ENCODE data around the gene SSRP1.
"Not testable (repeated sequence)": the region's sequence is repeated elsewhere in the genome, so short reads cannot be mapped to it uniquely, and the experiment has no call there.

The SSRP1 gene

DNA sequence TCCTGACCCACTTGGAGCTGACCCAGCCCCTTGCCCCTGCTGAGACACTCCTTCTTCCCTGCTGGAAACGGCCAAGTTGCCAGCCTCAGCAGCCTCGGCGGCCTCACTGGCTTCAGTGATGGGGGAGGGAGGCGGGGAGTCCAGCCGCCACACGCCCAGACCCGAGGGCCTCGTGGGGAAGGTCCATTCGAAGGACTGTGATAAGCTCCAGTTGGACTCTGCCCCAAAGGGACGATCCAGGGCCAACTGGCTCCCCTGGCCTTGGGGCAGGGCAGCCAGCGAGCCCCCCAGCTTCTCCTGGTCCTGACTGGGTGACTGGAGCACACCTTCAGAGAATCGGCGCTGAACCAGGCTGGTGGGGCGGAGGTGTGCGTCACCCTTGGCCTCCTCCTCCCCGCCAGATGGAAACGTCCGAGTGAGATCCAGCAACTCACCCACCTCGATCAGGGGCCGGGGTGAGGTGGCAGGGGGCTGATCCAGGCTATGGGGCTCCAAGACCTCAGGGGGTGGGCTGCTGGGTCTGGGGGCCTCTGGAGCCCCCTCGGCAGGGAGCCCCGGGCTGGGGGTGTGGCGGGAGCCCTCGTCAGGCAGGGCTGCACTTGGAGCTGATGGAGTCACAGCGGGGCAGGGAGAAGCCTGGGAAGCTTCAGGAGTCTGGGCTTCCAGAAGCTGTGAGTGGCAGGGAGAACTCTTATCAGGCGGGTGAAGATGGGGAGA lies 22.5 kb downstream of the SSRP1 start:
- DNase-seq = no peak

DNA sequence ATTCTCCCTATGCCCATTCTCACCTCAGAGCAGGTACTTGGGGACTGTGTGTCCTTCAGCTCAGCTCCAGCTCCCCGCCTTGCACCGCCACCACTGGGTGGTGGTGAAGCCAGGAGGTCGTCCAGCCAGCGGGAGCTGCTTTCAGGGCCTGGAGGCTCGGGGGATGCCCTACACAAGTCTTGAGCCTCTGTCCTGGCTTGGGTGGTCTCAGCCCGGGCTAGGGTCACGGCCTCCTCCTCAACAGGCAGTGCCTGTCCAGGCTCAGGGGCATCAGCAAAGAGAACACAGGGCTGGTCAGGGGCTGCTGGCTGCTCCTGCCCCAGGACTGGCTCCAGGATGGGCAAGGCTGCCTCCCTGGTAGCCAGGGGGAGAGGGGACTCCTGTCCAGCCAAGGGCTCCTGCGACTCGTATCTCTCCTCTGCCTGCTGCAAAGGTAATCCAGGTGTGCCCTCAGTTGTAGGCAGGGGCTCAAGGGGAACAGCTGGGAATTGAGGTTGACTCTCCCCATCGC lies 23.1 kb downstream of the SSRP1 start:
- no peak for DNase-seq

DNA sequence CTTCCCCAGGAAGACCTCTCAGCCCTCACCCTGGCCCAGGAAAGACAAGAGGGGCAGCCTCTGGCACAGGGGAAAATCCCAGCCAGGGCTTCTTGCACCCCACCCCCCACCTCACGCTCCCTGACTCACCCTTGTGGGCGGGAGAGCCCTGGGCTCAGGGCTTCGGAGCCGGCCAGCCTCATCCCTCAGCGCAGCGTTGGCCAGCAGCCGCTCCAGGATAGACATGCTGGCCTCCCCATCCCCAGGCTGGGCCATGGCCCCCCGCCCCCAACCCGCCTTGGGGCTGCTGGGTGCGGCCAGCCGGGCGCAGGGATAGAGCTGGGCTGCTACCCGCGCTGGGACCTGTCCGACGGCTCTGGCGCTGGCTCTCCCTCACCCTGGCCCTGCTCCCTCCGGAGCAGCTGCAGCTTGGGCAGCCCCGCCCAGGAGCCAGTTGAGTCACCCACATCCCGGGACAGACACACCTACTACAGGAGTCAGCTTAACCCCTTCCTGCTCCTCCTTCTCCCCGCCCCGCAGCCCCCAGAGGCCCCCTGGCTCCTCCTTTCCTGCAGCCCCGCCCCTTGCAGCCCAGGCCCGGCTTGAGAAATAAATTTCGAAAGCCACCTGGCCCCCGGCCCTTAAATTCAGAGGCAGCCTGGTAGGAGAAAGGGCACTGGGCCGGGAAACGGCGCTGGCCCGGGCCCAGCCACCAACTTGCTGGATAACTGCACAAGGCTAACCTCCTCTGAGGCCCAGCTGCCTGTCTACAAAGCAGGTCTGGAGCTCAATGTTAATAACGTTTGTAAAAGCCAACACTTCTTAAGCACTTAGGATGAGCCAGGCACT lies 24.4 kb downstream of the SSRP1 start:
- DNase-seq = no peak

DNA sequence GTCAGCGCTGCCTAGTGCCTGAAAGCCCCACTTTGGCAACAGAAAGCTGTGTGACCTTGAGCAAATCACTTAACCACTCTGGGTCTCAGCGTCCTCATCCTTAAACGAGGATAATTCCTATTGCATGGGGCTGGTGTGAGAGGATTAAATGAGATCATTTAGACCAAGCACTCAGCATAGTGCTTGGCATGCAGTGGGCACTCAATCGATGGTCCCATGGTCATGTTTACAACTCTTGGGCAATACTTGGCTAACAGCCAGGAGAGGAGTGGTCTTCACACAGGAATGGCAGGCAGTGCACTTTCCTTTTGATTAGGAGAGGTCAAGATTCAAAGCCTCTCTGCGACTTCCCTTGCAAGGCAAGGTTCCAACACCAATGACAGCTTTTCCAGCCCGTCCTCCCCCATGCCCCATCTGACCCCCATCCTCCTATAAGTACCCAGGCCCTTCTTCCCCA lies 25.0 kb downstream of the SSRP1 start:
- DNase-seq = no peak

DNA sequence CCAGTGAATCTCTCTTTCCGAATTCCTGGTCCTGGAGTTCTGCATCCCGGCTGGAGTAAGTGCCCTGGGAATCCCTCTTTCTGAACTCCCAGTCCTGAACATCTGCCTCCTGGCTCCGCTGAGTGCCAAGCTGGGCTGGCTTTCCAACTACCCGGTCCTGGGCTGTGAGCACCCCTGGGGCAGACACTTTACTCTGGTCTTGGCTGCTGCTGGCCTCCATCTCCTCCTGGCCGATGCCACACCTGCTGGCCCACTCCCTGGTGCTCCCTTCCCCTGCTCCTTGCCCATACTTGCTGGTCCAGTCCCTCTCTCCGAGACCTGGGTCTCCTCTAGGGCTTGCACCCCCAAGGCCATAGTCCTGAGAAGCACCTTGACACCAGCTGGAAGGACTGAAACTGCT lies 25.6 kb downstream of the SSRP1 start:
- DNase-seq = no peak

DNA sequence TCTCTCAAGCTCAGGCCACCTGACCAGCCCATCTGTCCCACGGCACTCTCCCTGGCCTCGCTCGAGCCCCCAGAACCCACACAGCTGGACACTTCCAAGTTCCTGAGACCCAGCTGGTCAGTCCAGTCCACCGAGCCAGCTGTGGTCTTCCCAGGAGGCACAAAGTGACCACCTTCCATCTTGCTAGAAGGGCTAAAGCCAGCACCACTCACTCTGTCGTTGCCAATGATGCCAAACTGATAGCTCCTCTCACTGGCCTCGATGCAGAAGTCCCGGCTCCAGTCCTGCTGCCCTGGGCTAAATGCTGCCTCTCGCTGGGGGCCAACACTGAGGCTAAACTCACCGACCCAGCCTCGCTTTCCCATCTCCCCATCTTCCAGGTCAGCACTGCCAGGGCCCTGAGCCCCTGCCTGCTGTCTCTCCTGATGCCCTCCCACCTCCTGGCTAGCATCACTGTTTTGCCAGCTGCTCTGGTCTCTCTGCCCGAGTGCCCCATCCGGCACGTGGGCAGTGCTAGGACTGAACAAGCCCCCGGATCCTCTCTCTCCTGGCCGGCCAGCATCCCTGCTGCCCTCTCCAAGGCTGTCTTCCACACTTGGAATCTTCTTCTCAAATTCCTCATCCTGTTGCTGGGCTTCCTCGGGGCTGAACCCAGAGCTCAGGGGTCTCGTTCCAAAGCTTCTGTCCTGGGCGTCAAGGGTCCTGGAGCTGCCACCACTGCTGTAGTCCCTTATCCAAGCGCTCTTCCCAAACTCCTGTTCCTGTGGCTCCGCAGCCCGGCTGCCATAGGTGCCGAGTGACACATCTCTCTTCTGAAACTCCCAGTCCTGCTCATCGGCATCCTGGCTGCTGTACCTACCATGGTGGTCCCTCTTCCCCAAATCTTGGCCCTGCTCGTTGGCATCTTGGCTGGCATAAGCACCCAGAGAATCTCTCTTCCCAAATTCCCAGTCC lies 26.3 kb downstream of the SSRP1 start:
- DNase-seq = no peak

DNA sequence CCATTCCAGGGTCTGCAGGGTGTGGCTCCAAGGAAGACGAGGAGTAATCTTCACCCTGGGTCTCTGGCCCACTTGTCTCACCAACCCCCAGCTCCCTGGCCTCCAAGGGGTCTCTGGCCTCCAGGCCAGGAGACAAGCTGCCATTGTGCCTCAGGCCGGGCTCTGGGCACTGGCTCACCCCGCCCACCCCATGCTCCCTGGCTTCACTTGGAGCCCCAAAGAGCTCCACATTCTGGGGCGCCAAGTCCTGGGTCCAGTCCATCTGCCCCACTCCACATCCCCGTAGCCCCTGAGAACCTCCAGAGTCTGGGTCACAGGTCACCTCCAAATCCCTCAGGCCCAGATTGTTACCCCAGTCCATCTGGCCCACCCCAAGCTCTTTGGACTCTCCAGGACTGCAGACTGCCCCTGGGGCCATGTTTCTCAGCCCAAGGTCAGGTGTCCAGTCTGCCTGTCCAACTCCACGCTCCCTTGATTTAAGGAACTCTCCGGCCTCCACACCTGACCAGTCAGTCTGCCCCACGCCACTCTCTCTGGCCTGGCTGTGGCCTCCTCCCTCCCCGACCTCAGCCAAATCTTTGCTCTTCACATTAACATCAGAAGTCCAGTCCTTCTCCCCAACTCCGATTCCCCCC lies 27.1 kb downstream of the SSRP1 start:
- DNase-seq = no peak

DNA sequence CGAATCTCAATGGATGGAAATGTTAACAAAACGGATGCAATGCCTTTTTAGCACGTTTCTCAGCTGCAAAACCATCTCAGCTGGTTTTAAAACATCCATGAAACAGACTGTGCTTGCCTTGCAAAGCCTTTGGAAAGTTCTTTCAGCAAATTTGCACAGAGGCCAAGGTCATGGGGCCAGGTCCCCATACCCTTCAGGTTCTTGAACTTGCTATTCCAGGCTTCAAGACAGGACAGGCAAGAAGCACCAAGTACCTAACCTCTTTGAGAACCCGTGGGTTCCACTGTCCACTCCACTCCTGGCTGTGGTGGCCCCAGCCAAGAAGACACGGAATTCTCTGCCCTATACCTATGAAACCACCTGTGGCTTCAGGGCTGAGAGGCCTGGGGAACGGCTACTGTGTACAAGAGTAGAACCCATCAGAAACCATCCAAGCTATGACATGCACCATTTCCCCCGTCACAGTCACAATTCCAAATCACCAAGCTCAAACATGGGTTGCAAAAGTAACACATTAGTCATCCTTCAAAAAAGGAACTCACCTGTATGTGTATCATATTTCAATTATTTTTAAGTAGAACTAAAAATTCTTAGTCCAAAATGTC lies 27.9 kb downstream of the SSRP1 start:
- DNase-seq = no peak

DNA sequence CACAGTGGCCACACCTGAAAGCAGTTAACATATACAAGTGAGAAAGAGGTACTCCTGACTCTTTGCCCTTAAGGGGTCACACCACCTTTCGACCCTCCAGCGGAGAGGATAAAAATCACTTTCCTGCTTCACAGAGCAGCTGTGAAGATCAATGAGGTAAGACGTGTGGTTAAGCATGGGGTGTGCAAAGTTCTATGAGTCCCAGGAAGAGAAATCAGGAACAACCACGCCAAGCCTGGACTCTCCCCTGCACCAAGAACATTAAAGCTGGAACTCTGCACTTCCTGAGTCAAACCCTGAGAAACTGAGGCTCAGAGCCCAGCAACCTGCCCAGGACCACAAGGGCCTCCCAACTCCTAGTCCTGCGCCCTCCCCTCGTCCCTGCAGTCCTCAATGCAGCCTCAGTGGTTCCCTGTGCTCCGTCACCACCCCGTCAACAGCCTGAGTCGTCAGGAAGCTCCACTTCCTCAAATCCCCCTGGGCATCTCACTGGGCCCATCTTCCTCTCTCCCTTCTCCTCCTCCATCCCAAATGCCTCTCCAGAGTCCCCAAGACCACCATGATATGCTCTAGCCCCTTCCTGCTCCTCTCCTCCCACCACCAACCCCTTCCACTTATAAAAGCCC lies 28.6 kb downstream of the SSRP1 start:
- DNase-seq = no peak

DNA sequence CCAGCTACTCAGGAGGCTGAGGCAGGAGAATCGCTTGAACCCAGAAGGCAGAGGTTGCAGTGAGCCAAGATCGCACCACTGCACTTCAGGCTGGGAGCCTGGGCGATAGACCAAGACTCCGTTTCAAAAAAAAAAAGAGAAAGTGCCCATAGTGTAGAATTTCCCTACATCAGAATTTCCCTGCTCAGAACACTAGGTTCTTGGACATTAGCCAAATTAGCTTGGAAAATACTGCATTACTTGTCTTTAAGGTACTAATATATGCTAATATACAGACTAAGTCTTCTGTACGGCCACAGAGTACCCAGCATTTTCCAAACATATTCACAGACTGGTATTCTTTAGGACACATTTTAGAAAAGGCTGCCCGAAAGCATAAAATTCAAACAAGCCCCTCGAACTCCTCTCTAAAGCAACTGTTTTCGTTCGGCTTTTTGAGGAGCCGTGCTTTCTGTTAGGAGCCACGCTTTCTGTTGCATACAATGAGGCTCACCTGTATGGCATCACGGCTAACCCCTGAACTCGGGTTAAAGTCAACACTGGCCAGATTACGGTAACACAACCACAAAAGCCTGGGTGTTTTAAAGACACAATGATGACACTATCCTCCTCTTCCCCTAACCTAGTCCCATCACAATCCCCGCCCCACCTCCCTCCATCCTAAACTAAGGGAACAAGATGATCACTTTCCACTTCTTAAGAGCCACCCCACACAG lies 29.4 kb downstream of the SSRP1 start:
- DNase-seq = no peak

DNA sequence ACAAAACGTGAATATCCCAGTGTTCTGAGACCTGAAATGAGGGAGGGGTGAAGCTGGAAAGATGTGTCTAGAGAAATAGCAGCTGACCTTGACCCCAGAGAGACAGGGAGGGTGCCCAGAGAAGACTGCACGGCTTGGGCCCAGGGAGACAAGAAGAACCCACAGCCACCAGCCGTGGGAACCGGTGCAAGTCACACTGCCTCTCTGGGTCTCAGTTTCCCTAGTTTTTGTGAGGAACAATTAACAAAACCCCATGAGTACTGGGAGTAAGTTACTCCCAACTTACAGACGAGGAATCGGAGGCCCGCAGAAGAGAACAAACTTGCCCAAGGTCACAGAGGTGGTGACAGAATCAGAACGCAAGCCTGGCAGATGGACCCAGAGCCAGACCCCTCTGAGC lies 30.2 kb downstream of the SSRP1 start:
- no peak for DNase-seq

DNA sequence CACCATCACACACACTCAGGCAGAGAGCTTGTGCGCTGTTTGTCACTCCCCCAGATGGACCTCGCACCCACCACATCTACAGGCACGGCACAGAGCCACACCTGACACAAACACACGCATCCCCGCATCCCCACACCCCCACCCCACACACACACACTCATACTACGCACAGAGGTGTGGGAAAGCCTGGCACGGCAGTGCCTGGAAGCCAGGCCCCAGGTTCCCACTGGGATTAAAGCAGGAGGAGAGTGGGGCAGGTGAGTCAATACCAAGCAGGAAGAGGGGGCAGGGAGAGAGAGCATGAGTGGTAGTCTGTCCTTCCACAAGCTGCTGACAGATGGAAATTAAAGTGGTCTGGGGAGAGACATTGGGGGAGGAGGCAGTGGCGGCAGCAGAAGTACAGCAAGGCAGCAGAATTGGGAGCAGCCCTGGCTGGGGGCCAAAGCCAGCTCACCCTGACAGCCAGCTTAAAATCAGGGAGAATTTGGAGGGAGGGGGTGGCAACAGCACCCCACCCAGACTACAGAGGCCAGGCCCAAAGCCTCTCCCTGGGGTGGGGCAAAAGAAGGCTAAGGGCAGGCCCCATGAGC lies 31.6 kb downstream of the SSRP1 start:
- no peak for DNase-seq

DNA sequence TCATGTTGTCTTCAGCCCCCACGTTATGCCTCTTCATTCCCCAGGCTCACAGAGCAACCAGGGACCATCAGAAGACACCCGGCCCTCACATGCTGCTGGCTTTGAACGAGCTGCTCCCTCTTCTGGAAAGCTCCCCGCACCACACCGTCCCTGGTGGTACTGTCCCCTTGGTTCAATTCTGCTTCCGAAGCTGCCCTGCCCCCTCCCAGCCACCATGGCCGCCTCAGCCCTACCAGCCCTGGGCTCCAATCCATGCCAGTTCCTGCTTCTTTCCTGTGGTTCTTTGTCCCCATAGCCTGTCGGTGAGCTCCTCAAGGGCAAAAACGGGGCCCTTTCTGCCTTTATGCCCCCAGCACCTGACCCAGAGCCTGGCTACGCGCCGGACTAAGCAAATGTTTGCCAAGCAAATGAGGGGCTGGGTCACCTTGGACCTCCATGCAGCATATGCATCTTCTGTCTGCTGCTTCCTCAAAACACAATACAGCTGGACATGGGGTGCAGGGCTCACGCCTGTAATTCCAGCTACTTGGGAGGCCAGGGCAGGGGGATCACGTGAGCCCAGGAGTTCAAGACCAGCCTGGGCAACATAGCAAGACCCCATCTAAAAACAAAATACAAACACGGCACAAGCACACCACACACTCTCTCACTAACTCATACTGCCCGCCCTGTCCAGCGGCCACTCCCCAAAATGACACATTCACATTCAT lies 32.3 kb downstream of the SSRP1 start:
- DNase-seq = no peak

DNA sequence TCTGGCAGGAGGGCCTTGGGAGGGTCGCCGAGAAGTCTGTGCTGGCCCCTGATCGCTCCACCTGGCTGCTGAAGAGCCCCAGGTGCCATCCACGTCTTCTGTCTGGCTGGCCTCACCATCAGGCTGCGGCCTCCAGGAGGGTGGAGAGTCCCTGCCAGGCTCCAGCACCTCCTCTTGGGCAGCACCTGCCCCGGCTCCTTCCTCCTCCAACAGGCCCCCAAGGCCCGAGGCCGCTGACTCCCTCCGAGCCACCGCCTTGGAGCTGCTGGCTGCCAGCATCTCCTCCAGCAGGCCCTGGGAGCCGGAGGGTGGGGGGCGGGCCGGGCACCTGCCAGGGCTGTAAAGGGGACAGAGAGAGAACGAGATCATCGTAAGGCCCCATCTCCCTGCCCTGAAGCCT lies 33.2 kb downstream of the SSRP1 start:
- no peak for DNase-seq

DNA sequence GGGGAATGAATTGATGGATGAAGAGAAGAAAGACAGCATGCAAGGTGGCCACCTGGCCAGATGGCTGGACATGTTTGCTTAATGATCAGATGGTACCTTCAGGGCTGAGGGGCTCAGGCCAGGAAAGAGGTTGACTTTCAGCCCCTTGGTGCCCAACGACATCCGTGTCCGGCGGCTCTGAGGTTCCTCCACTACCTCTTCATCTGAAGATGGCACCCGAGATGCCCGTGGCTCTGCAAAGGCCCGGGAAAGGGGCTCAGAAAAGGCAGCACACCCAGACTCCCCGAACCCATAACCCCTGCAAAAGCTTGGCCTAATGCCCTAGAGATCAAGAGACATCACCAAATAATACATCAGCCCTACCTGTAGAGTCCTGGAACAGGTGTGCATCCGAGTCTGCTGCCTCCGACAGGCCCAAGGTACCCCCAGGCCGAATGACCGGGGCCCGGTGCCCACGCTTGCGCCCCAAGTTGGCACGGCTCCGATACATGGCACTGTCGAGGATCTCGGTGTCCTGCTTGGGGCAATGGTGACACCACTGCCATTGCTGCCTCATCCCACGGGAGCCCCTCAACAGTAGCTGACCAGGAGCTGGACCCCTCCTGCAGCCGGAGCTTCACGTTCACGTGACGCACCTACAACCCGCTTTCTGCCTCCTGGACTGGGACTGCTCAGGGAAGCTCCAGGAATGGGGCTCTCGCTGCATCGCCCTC lies 33.8 kb downstream of the SSRP1 start:
- DNase-seq = no peak

DNA sequence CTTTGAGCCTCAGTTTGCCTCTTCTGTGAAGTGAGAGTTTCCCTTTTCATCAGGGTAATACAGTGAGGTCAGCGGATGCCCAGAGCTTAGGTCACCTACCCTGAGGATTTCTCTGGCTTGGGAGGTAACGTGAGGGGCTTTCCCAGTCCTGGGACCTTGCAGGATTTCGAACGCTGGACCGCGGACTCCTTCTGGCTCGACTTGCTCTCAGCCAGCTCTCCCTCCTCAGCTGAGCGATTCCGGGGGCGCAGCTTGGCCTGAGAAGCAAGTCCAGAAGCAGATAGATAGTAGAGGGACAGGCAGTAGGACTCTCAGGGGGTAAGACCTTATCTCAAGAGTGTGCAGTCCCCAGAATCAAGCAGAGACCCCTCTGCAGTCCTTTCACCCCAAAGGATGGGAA lies 34.9 kb downstream of the SSRP1 start:
- DNase-seq = no peak

DNA sequence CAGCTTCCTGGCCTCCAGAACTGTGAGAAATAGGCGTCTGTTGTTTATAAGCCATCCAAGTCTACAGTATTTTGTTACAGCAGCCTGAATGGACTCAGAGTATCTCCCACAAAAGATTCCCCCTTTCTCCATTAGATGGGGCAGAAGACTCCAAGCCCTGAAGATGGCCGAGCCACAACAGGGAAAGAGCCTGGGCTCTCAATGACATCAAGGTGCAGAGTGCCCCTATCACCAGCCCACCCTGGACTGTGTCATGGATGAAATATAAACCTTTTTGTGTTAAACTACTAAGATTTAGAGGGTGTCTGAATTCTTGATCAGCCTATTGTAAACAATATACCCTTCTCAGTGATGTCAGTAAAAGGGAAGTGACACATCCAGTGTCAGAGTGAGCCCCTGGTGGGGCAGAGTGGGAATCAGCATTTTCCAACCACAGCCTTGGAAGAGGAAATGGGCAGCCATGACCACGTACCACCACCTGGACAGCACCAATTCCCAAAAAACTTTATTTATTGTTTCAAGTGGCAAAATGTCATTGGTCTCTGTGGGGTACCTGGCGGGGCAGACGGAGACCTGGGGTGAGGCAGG lies 36.4 kb downstream of the SSRP1 start:
- no peak for DNase-seq

DNA sequence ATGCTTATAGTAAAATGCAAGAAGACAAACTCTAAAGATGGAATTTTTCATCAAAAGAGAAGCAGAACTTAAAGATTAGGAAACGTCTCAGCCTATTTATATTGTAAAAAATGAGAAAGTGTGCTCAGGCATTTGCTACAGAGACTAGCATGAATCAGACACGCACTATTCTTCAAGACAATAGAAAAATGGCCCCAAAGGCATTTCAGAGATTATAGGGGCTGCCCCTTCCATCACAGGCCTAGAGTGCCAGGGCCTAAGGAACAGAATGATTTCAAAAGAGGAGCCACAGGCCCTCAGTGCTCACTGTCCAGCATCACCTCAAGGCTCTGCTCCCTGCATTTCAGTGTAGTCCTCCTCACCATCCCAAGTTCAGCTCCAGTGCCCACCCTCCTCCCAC lies 38.5 kb downstream of the SSRP1 start:
- no peak for DNase-seq

DNA sequence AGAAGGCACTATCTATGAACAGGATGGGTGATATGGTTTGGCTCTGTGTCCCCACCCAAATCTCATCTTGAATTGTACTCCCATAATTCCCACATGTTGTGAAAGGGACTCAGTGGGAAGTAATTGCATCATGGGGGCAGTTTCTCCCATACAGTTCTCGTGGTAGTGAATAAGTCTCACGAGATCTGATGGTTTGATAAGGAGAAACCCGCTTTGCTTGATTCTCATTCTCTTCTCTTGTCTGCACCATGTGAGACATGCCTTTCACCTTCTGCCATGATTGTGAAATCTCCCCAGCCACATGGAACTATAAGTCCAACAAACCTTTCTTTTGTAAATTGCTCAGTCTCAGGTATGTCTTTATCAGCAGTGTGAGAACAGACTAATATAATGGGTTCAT lies 39.5 kb downstream of the SSRP1 start:
- not testable (repeated sequence) for DNase-seq
